Fibroblast of skin of scalp (primary cell): ENCODE data around the gene EXOC4.
"Not testable (repeated sequence)": the region's sequence is repeated elsewhere in the genome, so short reads cannot be mapped to it uniquely, and the experiment has no call there.

Experiments used
- DNase-seq: peaks from one replicate; pipeline ENCODE4 v3.0.0-alpha.2; 2013

EXOC4 gene

DNA sequence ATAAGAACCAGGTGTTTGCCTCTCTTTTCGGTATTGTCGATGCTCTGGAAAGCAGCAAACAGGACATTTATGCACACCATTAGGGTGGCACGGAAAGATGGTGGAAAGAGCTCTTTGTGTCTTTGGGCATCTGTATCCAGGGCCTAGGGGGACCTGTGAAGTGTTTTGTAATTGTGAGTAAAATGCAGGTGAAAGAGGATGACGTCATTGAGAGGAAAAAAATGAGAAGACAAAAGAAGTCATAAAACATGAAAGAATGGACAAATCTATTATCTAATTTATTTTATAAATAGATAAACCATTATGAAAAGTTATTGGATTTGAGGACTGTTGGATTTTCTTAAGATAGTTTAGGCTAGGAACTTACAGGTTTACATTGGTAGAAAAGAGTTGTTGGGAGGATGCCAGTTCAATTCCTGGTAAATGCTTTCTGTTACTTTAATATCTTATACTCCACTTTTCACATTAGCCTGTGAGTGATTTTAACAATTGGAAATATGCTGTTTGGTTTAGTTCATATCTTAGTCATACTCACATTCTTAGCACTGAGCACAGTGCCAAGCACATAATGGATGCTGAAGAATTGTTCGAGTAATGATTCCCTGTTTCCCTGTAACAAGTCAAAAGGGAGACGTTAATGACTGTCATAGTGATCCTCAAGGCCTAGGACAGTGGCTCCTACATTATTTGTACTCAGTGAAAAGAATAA is 62.6 kb downstream of the EXOC4 start:
- peak; percentile 72 for DNase-seq

DNA sequence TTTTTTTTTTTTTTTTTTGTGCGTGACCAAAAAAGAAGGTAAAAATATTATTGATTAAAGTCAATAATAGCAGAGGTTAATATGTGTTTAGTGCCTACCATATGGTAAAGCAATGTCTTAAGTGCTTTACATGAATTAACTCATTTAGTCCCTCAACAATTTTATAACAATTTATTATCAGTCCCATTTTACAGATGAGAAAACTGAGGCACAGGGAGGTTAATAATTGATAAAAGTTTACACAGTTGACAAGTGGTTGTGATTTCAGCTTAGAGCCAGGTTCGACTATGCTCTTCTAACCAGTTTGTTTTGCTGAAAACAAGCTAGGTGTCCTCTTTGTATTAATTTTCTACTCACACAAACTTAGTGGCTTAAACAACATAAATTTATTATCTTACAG is 67.0 kb downstream of the EXOC4 start:
- no peak for DNase-seq

GRCh38 chr7:133320891-133321290 is 68.0 kb downstream of the EXOC4 start:
- no peak for DNase-seq

DNA sequence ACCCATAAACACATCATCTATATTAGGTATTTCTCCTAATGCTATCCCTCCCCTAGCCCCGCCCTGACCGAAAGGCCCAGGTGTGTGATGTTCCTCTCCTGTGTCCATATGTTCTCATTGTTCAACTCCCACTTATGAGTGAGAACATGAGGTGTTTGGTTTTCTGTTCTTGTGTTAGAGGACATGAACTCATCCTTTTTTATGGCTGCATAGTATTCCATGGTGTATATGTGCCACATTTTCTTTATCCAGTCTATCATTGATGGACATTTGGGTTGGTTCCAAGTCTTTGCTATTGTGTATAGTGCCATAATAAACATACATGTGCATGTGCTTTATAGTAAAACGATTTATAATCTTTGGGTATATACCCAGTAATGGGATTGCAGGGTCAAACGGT is 68.5 kb downstream of the EXOC4 start:
- not testable (repeated sequence) for DNase-seq

- not testable (repeated sequence) for DNase-seq
These were observed 73.9 kb downstream of the EXOC4 start for GRCh38 chr7:133326745-133327144.

DNA sequence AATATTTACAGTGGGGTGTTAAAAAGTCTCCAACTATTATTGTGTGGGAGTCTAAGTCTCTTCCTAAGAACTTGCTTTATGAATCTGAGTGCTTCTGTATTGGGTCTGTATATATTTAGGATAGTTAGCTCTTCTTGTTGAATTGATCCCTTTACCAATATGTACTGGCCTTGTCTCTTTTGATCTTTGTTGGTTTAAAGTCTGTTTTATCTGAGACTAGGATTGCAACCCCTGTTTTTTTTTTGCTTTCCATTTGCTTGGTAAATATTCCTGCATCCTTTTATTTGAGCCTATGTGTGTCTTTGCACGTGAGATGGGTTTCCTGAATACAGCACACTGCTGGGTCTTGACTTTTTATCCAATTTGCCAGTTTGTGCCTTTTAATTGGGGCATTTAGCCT is 75.1 kb downstream of the EXOC4 start:
- DNase-seq: not testable (repeated sequence)

DNA sequence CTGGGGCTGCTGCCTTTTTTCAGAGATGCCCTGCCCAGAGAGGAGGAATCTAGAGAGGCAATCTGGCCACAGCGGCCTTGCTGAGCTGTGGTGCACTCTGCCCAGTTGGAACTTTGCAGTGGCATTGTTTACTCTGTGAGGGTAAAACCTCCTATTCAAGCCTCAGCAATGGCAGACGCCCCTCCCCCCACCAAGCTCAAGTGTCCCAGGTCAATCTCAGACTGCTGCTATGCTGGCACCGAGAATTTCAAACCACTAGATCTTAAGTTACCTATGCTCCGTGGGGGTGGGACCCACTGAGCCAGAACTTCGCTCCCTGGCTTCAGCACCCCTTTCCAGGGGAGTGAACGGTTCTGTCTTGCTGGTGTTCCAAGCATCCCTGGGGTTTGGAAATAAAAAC is 77.2 kb downstream of the EXOC4 start:
- DNase-seq: no peak

GRCh38 chr7:133331861-133332260 is 79.0 kb downstream of the EXOC4 start:
- DNase-seq: peak; percentile 49

DNA sequence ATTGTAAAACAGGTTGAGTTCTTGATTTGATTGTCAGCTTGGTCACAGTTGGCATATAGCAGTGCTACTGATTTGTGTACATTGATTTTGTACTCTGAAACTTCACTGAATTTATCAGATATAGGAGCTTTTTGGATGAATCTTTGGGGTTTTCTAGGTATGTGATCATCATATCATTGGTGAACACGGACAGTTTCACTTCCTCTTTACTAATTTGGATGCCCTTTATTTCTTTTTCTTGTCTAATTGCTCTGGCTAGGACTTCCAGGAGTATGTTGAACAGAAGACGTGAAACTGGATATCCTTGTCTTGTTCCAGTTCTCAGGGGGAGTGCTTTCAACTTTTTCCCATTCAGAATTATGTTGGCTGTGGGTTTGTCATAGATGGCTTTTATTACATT is 86.9 kb downstream of the EXOC4 start:
- no peak for DNase-seq

GRCh38 chr7:133344275-133344674 is 91.4 kb downstream of the EXOC4 start:
- DNase-seq: peak; percentile 29

GRCh38 chr7:133345690-133346421 is 93.0 kb downstream of the EXOC4 start:
- no peak for DNase-seq

GRCh38 chr7:133348250-133348649 is 95.4 kb downstream of the EXOC4 start:
- no peak for DNase-seq

- DNase-seq: no peak
These were observed 96.2 kb downstream of the EXOC4 start for GRCh38 chr7:133349101-133349500.

DNA sequence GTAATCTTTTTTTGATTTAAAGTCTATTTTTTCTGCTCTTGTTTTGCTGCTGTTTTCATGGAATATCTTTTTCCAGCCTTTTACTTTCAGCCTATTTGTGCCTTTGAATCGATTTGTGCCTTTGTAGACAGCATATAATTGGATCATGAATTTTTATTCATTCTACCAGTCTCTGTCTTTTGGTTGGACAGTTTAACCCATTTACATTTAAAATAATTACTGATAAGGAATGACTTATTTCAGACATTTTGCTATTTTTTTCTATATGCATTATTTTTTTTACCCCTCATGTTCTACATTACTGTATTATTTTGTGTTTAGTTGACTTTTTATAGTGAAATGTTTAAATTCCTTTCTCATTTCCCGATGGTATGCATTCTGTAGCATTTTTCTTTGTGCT is 99.6 kb downstream of the EXOC4 start:
- no peak for DNase-seq

DNA sequence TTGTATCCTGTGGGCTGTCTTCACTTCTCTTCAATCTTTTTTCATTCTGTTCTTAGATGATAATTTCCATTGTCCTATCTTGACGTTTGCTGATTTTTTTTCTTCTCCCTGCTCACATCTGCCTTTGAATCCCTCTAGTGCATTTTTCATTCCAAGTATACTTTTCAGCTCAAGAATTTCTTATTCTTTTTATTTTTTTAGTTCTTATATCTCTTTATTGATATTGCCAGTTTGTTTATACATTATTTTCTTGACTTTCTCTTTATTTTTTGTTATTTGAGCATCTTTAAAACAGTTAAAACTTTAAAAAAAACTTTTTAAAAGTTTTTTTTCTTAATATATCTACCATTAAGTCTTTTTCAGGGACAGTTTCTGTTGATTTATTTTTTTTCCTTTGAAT is 100.9 kb downstream of the EXOC4 start:
- DNase-seq: no peak

DNA sequence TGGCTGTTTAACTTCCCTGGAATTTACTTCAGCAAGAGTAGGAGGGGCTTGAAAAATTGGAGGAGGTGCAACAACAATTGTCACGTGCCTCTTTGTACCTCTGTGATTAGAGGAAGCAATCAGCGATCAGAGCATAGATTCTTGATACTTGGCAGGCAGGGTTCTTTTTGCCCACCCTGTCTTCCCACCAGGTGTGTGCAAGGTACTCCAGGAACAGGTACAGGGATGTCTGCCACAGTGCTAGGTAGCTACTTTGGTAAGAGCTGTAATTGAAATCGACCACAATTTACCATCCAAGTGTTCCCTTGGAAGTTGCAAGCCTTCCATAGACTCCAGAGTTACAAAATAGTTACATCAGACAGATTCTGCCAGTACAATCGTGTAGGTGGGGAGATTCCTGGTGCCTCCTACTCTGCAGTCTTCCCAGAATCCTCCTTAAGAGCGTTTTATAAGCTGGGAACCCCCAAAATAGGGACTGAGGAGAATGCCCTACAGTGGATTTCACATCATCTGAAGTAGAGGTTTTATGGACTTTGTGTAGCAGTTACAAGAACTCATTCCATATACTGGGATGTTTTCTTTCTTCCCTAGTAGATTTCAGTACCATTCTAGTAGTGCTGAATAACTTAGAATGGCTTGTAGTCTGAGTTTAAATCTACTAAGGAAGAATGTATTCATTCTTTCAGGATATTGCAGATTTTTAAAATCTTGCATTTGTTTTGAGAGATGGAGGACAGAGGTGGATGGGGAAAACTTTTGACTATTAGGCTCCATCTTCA is 101.9 kb downstream of the EXOC4 start:
- DNase-seq: peak; percentile 49

- peak; percentile 85 for DNase-seq
These were observed 102.4 kb downstream of the EXOC4 start for GRCh38 chr7:133355325-133355708.

DNA sequence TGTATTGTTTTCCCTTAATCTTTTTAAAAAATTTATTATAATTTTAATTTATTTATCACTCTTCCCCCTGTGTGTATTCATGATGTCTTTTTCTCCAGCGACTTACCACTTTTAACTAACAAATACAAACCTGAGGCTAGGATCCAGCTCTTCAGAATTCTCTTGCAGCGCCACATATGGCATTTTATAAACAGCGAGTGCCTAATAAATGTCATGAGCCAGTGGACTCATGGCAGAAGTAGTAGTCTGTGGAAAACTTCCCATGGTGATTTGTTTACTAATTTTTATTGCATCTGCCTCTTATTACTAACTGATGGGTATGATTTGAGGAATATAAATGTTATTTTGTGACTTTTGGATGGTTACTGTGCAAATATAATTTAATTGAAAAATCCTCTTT is 102.9 kb downstream of the EXOC4 start:
- DNase-seq: no peak

GRCh38 chr7:133358708-133359107 is 105.8 kb downstream of the EXOC4 start:
- DNase-seq: peak; percentile 41

GRCh38 chr7:133359449-133359848 is 106.6 kb downstream of the EXOC4 start:
- peak; percentile 57 for DNase-seq

- no peak for DNase-seq
These were observed 107.3 kb downstream of the EXOC4 start for GRCh38 chr7:133360201-133360600.

DNA sequence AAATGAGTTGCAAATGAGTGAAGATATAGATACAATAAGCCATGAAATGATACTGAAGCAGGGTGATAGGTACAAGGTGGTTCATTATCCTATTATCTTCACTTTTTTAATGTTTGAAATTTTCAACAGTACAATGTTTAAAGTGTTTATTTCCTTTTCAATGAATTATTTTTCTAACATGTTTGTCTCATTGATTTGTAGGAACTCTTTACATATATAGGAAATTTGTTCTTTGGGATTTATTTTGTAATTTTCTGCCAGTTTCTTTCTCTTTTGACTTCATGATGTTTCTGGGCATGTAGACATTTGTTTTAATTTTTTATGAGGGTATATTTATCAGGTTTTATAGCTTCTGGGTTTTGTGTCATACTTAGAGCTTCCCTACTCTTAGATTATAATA is 108.9 kb downstream of the EXOC4 start:
- no peak for DNase-seq

DNA sequence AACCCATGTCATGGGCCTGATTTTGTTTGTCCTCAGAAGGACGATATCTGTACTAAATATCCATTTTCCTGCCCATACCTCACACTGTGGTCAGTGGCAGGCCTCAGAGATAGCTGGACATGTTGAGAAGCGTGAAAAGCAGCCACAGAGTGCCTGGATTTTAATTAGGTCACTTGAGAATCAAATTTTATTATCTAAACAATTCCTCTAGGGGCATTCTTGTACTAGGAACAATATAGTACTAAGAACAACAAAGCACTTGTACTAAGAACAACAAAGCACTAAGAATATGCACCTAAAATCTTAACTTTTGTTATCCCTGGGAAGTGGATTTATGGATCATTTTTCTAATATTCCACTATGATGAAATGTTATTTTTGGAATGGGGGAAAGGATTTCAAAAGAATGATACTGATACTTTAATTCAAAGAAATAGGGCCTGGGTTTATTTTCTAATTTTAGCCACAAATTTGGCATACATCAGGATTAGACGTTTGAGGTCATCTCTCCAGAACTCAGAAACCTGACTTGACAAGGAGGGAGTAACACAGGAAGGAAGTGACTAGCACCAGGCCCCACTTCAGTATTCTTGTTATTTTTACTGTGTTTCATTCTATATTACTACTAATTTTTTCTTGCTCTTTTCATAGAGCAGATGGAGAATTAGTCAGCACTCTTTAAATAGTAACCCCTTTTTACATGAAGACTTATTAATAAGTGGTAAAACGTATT is 112.2 kb downstream of the EXOC4 start:
- DNase-seq: peak; percentile 75
